Central memory CD4-positive, alpha-beta T cell (primary cell): ENCODE results near the gene FAM78A.
"Not testable (repeated sequence)": the region's sequence is repeated elsewhere in the genome, so short reads cannot be mapped to it uniquely, and the experiment has no call there.

Experiments
- DNase-seq: peaks from one replicate; pipeline ENCODE4 v3.0.0; 2022

FAM78A gene

DNA sequence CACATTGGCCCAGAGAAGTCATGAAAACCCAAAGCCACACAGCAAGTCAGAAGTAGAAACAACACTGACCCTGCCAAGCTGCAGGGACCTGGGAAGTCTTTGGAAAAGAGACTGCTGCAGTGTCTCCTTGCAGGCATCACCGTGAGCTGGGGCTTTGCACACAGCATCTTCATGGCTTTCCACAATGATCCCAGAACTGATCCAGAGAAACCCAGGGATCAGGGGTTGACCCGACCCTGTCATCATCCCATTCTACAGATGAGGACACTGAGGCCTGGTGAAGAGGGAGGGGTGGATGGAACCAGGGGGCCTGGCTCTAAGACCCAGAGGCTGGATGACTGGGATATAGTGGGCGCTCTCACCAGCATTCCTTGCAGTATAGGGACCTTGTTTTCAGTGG lies 4.3 kb upstream of the FAM78A start:
- no peak for DNase-seq

DNA sequence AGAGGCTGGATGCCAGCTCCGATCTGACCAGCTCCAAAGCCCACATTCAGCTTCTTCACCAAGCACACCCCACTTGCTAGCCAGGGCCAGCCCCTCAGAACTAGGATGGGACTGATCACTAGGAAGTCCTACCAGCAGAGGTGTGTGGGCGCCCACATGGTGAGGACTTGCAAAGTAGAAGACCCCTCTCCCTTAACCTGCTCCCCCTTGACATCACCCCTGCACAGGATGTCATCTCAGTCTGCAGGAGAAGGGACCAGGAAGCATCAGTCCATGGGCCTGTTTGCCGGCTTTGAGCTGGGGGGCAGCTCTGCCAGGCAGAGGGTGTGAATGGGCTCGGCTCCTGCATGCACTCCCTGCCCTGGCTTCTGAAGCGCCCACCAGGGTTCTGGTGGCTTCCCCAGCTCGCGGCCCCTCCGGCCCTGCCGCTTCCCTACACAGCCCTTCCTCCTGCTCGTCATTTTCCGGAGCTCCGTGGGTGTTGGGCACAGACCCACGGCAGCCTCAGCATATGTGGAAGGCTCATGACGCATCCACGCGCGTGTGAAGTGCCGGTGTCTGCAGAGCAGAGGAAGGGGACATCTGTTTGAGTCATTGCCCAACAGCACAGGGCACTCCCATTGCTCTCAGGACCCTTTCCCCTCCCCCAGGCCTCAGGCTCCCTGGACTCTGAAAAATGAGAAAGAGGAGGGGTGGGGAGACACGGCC lies 3.7 kb upstream of the FAM78A start:
- no peak for DNase-seq

DNA sequence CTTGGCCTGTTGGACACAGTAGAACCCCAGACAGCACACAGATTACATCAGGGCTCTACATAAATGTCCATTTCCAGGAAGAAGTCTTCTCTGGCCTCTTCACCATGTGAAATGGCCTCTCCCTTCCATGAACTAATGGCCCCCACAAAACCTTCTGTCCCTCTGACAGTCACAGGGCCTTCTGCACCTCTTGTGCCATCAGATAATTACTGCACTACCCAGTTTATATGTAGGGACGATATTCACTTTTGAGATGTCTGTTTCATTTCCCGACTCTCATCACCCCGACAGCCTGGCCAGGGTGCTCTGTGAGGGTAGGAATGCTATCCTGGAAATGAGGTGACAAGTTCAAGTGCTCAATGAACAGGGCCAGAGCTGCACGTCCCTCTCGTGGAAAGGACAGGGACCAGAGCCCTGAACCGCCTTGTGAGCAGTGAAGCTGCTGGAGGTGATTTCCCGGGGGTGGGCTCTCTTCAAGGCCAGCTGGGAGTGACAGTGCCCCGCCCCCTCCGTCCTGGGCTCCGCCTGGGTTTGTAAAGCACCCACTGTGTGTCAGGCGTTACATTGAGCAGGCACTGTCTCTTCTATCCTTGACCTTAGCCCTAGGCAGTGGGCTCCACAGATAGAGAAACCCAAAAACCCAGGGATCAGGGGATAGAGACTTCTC lies 3.0 kb upstream of the FAM78A start:
- no peak for DNase-seq

DNA sequence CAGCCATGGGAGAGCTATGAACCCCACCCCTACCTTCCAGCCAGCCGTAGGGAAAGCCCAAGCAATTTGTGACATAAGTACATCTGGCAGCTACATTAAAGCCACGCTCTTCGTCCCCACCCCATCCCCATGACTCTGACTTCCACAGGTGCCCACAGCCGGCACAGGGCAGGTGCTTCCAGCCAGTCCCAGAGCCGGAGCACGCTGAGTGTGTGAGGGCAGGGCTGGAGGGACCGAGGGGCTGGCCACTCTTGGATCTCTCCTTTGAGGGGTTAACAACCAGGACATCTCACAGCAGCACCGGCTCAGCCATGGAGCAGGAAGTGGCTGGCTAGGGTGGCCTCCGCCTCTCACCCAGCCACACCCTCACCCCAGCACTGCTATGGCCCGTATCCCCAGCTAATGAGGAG lies 2.4 kb upstream of the FAM78A start:
- peak; percentile 50 for DNase-seq

DNA sequence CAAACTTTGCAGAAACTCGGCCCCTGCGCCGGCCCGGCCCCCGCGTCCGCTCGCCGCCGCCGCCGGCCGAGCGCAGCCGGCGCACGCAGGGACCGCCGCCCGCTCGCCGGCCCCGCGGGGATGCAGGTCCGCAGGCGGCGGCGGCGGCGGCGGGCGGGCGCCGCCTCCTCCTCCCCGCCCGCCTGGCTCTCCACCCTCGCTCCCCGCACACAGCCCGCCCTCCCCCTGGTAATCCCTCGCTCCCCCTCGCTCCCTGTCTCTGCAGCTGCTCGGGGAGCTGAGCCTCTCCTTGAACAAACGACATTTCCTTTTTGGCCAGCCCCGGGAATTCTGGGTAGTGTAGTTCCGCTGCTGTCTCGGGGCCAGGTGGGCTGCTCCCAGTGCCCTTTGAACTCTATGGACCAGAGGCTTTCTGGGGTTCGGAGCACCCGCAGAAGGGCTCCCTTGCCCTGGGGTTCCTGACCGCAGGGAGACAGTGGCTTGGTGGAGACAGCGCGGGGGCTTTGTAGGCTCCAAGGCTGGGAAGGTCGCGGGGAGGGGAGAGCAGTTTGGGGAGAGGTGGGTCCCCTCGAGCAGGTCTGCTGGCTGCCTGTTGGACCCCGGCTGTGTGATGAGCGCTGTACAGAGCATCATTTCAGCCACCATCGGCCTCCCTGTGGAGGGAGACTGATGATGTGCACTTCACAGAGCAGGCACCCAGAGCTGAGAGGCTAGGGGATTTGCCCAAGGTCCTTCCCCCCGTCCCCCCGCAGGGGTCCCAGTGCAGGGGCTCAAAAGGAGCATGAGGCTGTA lies 1.8 kb upstream of the FAM78A start:
- peak; percentile 60 for DNase-seq

DNA sequence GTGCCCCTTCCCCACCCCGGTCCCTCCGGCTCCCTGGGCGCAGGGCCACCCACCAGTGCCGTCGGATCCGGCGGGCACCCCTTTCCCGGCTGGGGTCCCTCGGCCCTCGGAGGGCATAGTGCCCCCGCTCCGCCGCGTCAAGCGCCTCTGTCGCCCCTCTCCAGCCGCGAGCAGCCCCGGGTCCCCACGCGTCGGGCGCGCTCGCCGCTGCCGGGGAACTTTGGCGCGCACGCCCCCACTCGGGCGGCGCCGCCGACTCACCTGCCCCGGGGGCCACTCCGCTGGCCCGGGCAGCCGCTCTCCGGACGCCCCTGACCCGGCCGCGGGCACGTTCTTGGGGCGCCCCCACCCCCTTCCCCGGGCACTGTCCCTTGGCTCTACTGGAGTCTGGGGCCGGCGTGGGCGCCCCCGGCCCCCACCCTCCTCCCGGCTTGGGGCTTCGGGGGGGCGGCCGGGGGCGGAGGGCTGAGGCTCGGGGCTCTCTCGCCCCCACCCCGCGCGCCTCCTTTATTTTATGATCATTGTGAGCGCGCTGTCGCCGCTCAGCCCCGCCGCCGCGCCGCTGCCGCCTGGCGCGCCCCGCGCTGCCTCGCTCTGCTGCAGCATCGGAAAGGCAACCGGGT lies 1.1 kb upstream of the FAM78A start:
- peak; percentile 33 for DNase-seq

DNA sequence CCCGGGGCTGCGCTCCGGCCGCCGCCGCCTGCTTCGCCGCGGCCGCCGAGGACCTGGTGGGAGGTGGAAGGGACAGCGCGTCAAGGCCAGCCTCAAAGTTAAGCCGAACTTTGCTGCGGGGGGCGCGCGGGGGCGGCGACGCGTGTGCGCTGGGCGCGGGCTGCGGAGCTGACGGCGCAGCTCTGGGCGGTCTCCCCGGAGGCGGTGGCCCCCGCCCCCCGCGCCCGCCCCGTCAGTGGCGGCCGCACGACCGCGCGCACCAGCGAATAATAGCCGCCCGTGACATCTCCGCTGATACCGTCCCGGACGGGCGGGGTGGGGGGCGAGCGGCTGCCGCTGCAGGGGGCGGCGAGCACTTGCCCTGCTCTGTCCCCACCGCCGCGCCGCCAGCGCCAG lies 579 bp upstream of the FAM78A start:
- peak; percentile 36 for DNase-seq

DNA sequence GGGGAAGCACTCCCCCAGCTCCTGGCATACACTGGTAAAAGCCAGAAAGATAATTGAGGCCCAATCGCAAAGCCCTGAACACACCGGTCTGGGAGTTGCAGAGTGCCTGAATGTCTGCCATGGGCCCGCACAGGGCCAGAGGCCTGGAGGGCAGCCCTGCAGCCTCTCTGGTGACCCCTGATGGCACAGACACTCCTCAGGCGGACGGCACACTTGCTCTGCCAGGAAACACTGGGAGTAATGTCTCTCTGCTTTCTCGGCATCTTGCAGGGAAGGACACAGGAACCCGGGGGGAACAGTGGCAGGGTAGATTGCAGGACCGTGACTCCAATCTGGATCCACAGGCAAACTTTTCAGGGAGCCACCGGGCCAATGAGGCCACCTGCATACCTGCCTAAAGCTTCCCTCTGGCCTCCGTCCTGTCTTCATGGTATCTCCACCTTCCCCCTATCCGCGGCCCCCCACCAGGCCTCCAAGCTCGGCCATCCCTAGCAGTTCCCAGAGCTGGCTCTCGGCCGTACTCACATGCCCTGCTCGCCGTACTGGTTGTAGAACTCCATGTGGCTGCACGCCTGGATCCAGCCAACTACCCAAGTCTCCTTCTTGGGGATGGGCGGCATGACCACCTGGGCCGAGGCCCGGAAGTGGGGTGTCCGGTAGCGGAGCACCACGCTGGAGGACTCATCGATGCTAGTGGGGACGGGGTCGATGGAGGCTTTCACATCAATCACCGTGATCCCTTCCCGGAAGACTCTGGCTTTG lies 797 bp downstream of the FAM78A start:
- no peak for DNase-seq

DNA sequence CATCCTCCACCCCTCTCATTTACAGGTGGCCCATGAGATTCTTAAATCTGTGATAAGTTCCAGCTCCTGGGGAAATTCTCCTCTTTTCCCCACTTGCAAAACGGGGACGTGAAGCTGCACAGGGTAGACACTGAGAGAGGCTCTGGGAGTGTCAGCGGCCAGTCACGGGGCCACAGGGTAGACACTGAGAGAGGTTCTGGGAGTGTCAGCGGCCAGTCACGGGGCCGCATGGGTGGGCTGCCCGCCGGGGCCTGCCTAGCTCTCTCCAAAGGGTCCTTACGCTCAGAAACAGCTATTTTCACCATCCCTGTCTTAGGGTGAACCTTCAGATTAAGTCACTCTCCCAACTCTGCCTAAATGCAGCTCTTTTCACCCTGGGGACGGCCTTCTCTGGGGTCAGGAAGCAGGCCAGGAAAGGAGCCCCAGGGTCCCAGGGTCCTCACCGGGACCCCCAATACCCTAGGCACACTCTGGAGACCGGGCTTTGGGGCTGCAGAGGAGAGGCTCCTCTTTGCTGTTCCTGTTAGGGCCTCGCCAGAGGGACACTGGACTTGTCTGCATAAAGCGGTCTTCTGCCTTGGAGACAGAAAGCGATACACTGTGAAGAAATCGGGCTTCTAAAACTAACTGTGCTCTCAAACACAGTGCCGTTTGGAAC lies 1.5 kb downstream of the FAM78A start:
- DNase-seq, result no peak

DNA sequence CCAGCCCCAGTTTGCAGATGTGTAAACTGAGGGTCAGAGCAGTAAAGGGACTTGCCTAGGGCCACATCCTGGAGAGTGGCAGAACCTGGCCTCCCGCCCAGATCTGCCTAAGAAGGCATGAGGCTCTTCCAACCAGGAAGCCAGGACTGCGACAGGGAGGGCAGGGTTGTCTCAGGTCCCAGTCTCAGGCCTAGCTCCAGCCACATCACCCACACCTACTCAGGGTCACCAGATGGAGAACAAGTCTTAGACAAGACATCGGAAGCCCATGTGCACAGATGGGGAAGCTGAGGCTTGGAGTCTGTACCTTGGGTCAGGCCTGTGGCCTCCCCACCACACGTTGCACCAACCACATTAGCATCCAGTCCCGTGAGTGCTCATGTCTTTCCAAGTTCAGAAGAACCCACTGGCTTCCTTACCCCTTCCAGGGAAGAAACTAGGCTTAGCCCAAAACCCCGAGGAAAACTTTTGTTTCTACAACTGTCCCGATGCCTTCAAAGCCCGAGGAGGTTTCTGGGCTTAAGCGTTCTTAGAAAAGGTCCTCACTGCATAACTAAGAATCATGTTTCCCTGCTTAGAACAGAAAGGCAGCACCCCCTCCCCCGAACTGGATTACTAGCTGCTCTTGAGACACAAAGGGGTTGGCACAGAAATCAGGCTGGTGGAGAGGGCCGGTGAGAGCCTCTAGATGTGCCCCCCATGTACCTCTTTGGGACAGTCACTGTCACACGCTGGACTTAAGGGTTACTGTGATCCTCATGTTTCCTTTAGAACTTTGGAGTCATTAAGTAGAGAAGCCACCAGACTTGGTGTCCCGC lies 2.2 kb downstream of the FAM78A start:
- no peak for DNase-seq

DNA sequence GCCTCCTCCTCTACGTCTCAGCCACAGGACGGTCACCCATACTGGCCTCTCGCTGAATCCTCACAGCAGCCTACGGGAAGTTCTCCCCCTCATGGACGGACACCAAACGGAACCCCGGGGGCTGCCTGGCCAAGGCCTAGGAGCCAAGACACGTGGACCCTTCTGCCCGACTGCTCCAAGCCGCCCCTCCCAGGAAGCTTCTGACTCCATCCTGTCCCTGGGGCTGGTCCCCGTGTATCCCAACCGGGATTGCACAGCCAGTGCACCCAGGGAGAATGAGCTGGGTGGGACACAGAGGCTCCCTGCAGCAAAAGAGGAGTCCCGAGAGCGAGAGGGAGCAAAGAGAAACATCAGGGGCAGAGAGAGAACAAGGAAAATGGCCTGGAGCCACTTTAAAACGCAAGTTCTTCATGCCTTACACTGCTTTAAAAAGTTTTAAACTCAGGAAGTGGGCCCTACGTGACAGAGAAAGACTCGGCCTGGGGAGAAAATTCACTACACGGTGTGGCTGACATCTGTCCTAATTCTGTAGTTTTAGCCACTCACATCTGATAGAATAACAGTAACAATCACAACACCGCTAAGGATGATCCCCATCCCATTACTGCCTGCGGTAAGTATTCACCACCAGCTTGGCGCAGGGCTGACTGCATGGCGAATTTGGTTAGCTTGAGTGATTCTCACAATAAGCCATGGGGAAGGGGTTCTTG lies 3.0 kb downstream of the FAM78A start:
- DNase-seq, result no peak

DNA sequence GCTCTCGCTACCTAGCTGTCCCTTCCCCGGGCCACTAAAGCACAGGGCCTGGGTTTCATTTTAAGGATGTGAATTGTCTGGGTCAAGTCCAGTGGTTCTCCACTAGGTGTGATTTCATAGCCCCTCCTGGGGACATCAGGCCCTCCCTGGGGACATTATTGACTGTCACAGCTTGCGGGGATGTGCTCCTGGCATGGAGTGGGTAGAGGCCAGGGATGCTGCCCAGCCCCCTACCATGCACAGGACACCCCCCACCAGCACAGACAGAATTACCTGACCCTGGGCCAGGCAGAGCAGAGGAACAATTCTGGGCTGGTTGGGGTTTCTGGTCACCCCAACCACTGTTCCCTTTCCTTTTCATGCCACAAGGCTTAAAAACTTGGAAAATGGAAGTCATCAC lies 4.1 kb downstream of the FAM78A start:
- no peak for DNase-seq

DNA sequence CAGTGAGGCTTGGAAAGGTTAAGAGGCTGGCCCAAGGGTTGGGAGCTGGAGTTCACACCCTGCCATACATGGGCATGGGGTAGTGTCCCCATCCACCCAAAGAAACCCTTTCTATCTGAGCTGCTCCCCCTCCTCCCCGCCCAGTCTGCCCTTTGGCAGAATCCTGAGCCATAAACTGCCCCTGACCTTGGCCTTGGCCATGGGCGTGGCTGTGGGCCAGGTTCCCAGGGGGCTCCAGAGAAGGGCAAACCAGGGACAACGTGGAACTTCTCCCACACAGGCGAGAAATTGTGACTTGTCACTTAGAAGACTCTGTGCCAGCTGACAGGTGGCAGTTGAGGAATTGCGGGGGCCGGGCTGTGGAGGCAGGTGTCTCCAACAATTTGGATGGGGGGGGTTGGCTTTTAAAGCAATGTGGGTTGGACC lies 4.8 kb downstream of the FAM78A start:
- DNase-seq, result no peak

DNA sequence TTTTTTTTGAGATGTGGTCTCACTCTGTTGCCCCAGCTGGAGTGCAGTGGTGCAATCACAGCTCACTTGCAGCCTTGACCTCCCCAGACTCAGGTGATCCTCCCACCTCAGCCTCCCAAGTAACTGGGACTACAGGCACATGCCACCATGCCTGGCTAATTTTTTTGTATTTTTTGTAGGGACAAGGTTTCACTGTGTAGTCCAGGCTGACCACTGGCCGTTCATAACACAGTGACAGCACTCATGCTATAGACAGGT lies 5.4 kb downstream of the FAM78A start:
- DNase-seq, result not testable (repeated sequence)

DNA sequence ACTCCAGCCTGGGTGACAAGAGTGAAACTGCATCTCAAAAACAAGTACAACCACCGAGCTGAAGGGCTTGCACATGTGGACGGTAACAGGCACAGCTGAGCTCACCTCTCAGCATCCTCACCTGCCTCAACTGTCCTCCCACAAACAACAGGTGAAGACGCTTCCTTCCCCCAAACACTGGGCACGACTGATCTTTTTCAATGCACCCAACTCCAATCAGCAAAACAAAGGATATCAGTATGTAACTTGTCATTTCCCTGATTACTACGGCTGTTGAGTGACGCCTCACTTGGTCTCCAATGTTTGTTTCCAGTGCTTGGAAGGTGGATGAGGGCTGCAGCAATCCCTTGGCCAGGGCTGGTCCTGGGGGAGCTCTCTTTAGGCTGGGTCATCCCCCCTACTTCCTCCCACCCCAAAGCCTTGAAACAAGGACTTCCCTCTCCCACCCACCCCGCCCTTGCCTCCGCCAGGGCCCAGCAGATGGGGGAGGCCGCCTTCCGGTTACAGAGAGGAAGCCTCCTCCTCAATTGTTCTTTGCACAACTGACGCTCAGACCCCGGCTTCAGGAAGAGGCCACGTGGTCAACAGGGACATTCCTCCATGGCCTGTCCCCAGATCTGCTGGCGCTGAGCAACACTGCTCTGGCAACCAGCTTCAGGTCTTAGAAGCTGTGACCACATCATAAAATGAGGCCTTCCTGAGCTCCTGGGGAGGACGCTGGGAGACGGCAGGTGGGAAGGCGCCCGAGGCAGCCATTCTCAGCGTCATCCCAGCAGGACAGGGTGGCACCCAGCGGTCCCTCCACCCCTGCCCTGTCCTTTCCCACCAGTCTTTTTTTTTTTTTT lies 5.9 kb downstream of the FAM78A start:
- DNase-seq, result peak; percentile 49

DNA sequence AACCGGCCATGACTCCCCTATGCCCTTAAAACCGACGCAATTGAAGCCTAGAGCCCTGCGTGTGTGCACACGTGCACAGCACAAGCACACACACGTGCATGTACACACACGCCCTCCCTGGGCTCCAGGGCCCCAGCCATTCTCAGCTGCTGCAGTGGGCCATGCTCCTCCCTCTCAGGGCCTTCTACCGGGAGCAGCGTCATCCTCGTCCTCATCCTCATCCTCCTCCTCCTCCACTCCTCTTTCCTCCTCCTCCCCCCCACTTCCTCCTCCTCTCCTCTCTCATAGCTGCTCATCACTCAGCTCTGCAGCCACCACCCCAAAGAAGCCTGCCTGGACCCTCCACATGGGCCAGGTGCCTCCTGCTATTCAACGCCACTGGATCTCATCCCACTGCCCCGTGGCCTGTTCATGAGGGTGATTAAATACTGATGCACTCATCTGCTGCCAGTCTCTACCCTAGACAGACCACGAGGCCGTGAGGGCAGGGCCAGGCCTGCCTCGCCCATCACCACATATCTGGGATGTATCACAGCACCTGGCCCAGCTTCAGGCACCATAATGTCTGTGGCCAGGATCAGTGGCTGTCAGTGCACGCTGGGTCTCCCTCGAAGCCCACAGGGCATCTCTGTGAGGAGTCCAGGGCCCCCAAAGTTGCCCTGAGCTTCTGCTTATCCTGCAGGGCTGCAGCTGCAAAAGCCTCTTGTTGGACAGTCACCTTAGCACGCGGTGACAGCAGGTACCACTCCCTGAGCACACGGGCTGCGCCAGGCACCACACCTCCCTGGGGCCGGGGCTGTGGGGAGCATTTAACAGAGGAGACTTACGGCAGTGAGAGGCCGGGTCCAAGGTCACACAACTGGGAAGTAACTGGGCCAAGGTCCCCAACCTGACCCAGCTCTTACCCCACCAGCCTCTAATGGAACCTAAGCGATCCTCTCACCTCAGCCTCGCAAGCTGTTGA lies 9.8 kb downstream of the FAM78A start:
- peak; percentile 39 for DNase-seq

DNA sequence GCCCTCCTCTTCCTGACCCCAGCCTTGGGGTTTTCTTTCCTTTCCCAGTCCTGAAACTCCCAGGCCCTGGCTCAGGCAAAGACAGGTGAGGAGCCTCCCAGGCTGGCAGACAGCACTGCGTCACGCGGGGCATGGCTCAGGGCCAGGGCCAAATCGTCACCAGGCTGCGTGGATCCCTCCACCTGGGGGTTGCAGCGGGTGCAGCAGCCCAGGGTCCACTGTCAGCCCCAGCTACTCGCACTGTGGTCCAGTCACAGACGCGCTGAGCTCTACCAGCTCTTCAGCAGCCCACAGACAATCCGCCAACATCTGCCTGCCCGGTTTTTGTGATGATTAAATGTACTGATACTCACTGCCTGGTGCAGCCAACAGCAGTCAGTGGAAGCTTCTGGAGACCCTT lies 12.1 kb downstream of the FAM78A start:
- DNase-seq, result no peak

DNA sequence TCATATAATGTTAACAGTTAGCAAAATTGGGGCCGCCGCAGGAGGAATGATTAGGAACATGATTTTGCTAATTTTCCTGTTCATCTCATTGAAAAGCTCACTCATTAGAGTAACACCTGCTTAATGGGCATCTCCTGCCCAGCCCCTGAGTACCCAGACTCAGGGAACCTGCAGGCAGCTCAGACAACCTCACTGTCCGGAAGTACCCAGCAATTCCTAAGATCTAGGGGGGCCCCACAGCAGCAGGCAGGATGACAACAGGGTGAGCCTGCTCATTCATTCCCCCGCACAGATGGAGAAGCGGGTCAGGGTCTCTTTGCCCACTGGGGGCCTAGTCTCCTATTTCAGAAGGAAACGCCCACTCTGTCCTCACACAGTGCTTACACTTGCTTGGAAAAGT lies 12.6 kb downstream of the FAM78A start:
- DNase-seq, result no peak

DNA sequence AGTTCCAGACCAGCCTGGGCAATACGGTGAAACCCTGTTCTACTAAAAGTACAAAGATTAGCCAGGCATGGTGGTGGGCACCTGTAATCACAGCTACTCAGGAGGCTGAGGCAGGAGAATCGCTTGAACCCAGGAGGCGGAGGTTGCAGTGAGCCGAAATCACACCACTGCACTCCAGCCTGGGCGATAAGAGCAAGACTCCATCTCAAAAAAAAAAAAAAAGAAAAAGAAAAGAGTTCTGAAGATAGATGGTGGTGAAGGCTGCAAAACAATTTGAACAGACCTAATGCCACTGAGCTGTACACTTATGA lies 13.3 kb downstream of the FAM78A start:
- DNase-seq, result not testable (repeated sequence)
